GM18519 (cell line): ENCODE results near the gene SAFB2.

Source experiments
- ATAC-seq: cut with Tn5 transposase; IDR thresholded peaks from one replicate; pipeline ENCODE4 v1.9.1; 2021; ENCODE audit warnings: mild to moderate bottlenecking, moderate library complexity; ENCODE audit not compliant: unreplicated experiment, low FRiP score

SAFB2 gene

GRCh38 chr19:5557691-5558090, 64.9 kb downstream of the SAFB2 start:
- ATAC-seq = no peak

GRCh38 chr19:5554828-5555227, 67.7 kb downstream of the SAFB2 start:
- no peak for ATAC-seq

- ATAC-seq = no peak
Observed at GRCh38 chr19:5553892-5554291, 68.7 kb downstream of the SAFB2 start.

DNA sequence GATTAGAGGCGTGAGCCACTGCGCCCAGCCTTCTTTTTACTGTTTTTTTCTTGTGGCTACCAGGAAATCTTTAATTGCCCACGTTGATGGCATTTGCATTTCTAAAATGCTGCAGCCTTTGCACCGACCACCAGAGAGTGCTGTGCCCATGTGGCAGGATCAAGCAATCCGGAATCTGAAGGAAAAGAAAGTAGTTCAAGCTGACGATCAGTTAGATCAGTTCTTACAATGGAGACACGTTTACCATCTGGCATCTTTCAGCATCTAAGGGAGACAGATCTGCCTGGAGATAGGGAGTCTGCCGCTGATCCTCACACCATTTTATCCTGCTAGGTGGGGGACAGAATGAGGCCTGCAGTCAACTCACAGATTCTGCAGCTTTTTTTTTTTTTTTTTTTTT, 74.7 kb downstream of the SAFB2 start:
- no peak for ATAC-seq

DNA sequence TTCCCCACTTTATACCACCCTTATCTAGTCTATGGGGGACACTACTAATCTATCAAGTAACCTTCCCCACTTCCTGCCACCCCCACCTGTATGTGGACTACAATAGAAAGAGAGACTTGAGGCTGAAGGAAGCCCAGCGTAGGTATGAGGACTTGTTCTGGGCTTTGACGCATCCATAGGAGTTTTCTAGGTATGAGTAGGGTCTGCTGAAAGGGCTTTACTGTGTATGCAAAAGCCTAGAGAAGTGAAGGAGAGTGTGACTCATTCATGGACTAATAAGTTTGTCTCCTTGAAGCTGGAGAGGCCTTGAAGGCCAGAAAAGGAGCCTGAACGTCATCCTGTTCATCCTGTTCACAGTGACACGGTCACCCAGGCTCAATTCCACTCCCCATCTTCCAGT, 76.6 kb downstream of the SAFB2 start:
- no peak for ATAC-seq

DNA sequence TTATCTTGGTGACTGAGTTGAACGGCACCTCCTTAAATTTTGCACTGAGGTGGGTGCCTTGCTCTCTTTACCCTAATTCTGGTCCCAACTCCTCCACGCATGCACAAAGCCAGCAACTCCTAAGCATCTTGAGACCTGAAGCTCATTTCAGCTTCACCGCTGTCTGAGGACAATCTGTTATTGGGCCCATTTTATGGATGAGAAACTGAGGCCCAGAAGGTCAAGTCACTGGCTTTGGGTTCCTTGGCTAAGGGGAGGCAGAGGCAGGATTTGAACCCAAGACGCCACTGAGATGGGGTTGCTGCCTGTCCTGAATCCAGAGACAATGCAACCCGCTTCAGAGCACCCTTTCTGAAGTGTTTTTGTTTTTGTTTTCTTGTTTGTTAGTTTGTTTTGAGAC, 77.5 kb downstream of the SAFB2 start:
- ATAC-seq = no peak

DNA sequence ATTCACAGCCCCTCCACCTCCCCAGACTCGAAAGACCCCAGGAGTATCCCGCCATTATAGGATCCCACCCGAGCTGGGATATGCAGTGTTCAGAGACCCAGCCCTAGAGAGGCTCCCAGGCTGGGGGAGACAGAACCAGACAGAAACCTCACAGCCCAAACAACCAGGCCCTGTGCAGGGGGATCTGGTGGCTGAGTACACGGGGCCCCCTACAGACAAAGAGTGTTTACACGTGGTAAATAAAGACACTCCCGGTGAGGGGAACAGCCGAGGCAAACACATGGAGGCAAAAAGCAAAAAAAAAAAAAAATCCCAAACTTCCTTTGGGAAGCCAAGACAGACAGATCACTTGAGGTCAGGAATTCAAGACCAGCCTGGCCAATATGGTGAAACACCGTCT, 79.9 kb downstream of the SAFB2 start:
- ATAC-seq = no peak

GRCh38 chr19:5541456-5541855, 81.1 kb downstream of the SAFB2 start:
- no peak for ATAC-seq

GRCh38 chr19:5540208-5540607, 82.4 kb downstream of the SAFB2 start:
- ATAC-seq = no peak

DNA sequence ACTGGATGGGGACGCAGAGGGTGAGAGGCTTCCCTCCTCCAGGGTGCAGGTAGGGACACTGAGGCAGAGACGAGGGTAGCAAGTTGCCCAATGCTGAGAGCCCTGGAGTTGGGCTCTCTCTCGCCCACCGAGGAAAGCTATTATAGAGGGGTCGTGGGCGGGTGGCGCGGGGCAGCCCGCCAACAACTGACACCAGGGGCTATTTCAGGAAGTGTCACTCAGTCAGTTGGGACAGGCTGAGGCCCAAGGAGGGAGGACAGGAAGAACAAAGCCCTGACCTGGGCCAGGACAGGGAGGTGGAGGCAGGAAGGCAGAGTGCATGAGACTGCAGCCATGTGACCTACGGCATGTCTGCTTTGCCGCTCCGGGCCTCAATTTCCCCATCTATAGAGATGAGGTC, 84.7 kb downstream of the SAFB2 start:
- ATAC-seq = no peak
